Endothelial cell of umbilical vein (primary cell): ENCODE data around the gene RANBP6. TPM values are rescaled to one million over a fixed set of nuclear protein-coding genes. Genes with fewer than 3 reads are reported as not detected.

Experiments used
- BruUV-seq: library from RNA; stranded (reverse); fragments of 400-500 nt; replicated peaks from 2 replicates; lab custom pipeline; 2021; lab: Mats Ljungman, UMichigan
- CTCF ChIA-PET: fragments of 300-600, 350-600 bp; sonication (Branson Sonifier 250); formaldehyde crosslinking; loops from one replicate; lab custom pipeline; 2021; ENCODE audit warnings: antibody characterized with exemption, inconsistent platforms; lab: Charles Lee
- POLR2A ChIA-PET: fragments of 300-600, 350-600 bp; sonication (Branson Sonifier 250); formaldehyde crosslinking; loops from one replicate; lab custom pipeline; 2021; ENCODE audit warnings: antibody characterized with exemption, inconsistent platforms; lab: Charles Lee
- DNase-seq: peaks from one replicate; pipeline ENCODE4 v3.0.0-alpha.2; 2011; ENCODE audit warnings: low read depth, low spot score
- FAIRE-seq: peaks from 2 replicates; lab custom pipeline; 2011; peaks lifted over from hg19 to GRCh38; lab: Jason Lieb, UNC
- H2AFZ ChIP-seq: 2 replicates; pipeline ENCODE4 v1.6.0; 2012; ENCODE audit warnings: low read depth, low read length, control low read depth, inconsistent platforms
- H3K27ac ChIP-seq: 2 replicates; pipeline ENCODE4 v1.5.1; 2011; ENCODE audit warnings: low read depth, mild to moderate bottlenecking, control low read depth, low read length, moderate library complexity; ENCODE audit not compliant: insufficient read depth
- H3K27me3 ChIP-seq, 2 experiments: 2 replicates each; pipeline versions ENCODE4 v1.6.0 to v1.6.1; 2011; ENCODE audit warnings: low read length in 2 of 2, mixed read lengths in 1 of 2; ENCODE audit not compliant: control insufficient read depth in 2 of 2, insufficient read depth in 2 of 2
- H3K36me3 ChIP-seq, 2 experiments: 2 replicates in 1 of 2; 3 replicates in 1 of 2; pipeline ENCODE4 v1.5.1; 2011; ENCODE audit warnings: low read length in 2 of 2, mild to moderate bottlenecking in 1 of 2, moderate library complexity in 1 of 2; ENCODE audit not compliant: control insufficient read depth in 2 of 2, insufficient read depth in 2 of 2; ENCODE audit errors: extremely low read depth in 1 of 2
- H3K4me1 ChIP-seq: 3 replicates; pipeline ENCODE4 v1.5.1; 2011; ENCODE audit warnings: mild to moderate bottlenecking, low read length; ENCODE audit not compliant: control insufficient read depth, insufficient read depth; ENCODE audit errors: extremely low read depth
- H3K4me2 ChIP-seq: 2 replicates; pipeline ENCODE4 v1.6.1; 2011; ENCODE audit warnings: low read length, control low read depth, mixed read lengths; ENCODE audit not compliant: insufficient read depth
- H3K4me3 ChIP-seq, 3 experiments: fragments of 200-600 bp in 1 of 3; sonication (generic), shearing (Covaris generic) in 1 of 3; replicated peaks in 1 of 3; 2 replicates each; pipeline ENCODE4 v1.5.1; 2011 to 2016; ENCODE audit warnings: control low read depth in 3 of 3, low read length in 3 of 3, mild to moderate bottlenecking in 2 of 3, inconsistent platforms in 1 of 3, low read depth in 1 of 3, moderate library complexity in 1 of 3; ENCODE audit not compliant: insufficient read depth in 1 of 3
- H3K79me2 ChIP-seq: 2 replicates; pipeline ENCODE4 v1.6.0; 2012; ENCODE audit warnings: low read length, inconsistent platforms; ENCODE audit not compliant: control insufficient read depth, insufficient read depth
- H3K9ac ChIP-seq: replicated peaks from 2 replicates; pipeline ENCODE3; 2011; ENCODE audit warnings: low read length, control low read depth; ENCODE audit not compliant: insufficient read depth; ENCODE audit errors: extremely low read depth
- H3K9me1 ChIP-seq: replicated peaks from 3 replicates; pipeline ENCODE4 v1.6.0; 2011; ENCODE audit warnings: mild to moderate bottlenecking, low read length; ENCODE audit not compliant: control insufficient read depth, insufficient read depth; ENCODE audit errors: extremely low read depth
- H3K9me3 ChIP-seq: replicated peaks from 2 replicates; pipeline ENCODE4 v1.5.1; 2012; ENCODE audit warnings: low read length, inconsistent platforms; ENCODE audit not compliant: control insufficient read depth, insufficient read depth
- H4K20me1 ChIP-seq: replicated peaks from 2 replicates; pipeline ENCODE3; 2011; ENCODE audit warnings: mild to moderate bottlenecking, low read length; ENCODE audit not compliant: control insufficient read depth, insufficient read depth; ENCODE audit errors: extremely low read depth
- EZH2 ChIP-seq: IDR thresholded peaks from 2 replicates; pipeline ENCODE4 v1.6.1; 2012; ENCODE audit warnings: borderline replicate concordance, low read depth, mild to moderate bottlenecking, moderate library complexity, low read length, inconsistent platforms; ENCODE audit not compliant: severe bottlenecking
- FOS ChIP-seq: IDR thresholded peaks from 2 replicates; pipeline ENCODE4 v1.6.1; 2011; ENCODE audit warnings: mild to moderate bottlenecking, low read length, moderate library complexity, borderline replicate concordance; ENCODE audit not compliant: insufficient read depth
- GATA2 ChIP-seq: IDR thresholded peaks from 2 replicates; pipeline ENCODE4 v1.7.0; 2011; ENCODE audit warnings: low read depth, mild to moderate bottlenecking, moderate library complexity, mixed read lengths, low read length; ENCODE audit not compliant: insufficient read length, insufficient read depth
- JUN ChIP-seq: IDR thresholded peaks from 2 replicates; pipeline ENCODE4 v1.6.1; 2011; ENCODE audit warnings: borderline replicate concordance, low read depth; ENCODE audit not compliant: insufficient read length, insufficient read depth
- MYC ChIP-seq: IDR thresholded peaks from one replicate; pipeline ENCODE4 v1.6.1; 2011; ENCODE audit warnings: mild to moderate bottlenecking, low read depth, low read length
- POLR2AphosphoS5 ChIP-seq: IDR thresholded peaks from 2 replicates; pipeline ENCODE4 v1.6.1; 2012; ENCODE audit warnings: low read depth, mild to moderate bottlenecking, control low read depth, low read length, moderate library complexity; ENCODE audit not compliant: insufficient read depth
- dilution Hi-C: fragments of 300-500 bp; cut with MboI; formaldehyde crosslinking; loops from one replicate; pipeline ENCODE4 v1.15.0; 2019; ENCODE audit warnings: low sequenced_read_pairs; ENCODE audit not compliant: extremely low pct_ligation_motif_present
- intact Hi-C: fragments of 100-400 bp; cut with micrococcal nuclease; formaldehyde crosslinking; loops from one replicate; pipeline ENCODE4 v1.10.0; 2022
- polyA plus RNA-seq, 4 experiments: library from polyadenylated mRNA; depleted of rRNA in 3 of 4; stranded (reverse) in 3 of 4; unstranded in 1 of 4; fragments of >200 nt; gene quantifications; 2 replicates each; pipeline versions ENCODE4 v1.2.1 to v1.2.3, GENCODE V29; 2011 to 2012; ENCODE audit warnings: missing spikeins in 1 of 4
- total RNA-seq: library from RNA; stranded (reverse); gene quantifications from 2 replicates; pipeline ENCODE4 v1.2.3, GENCODE V29; 2021
- TF ChIP-seq, protein P1 (sequence below): IDR thresholded peaks from 2 replicates; pipeline ENCODE4 v1.6.1; 2011; ENCODE audit not compliant: insufficient read depth, insufficient read length
- TF ChIP-seq, protein P2 (sequence below), 2 donors: IDR thresholded peaks; 1 replicate in 1 of 2; 2 replicates in 1 of 2; pipeline ENCODE4 v1.5.1; 2011; ENCODE audit warnings: low read length in 2 of 2, mild to moderate bottlenecking in 2 of 2, moderate library complexity in 2 of 2, control low read depth in 1 of 2, inconsistent platforms in 1 of 2, low read depth in 1 of 2; ENCODE audit not compliant: insufficient read depth in 1 of 2; ENCODE audit errors: extremely low read depth in 1 of 2

The RANBP6 gene
- total and polyA plus RNA-seq, 2 donors (not counting 3 experiments of a cell fraction or from before 2014, with no cell fraction given), result 5.3 to 20.9 TPM

DNA sequence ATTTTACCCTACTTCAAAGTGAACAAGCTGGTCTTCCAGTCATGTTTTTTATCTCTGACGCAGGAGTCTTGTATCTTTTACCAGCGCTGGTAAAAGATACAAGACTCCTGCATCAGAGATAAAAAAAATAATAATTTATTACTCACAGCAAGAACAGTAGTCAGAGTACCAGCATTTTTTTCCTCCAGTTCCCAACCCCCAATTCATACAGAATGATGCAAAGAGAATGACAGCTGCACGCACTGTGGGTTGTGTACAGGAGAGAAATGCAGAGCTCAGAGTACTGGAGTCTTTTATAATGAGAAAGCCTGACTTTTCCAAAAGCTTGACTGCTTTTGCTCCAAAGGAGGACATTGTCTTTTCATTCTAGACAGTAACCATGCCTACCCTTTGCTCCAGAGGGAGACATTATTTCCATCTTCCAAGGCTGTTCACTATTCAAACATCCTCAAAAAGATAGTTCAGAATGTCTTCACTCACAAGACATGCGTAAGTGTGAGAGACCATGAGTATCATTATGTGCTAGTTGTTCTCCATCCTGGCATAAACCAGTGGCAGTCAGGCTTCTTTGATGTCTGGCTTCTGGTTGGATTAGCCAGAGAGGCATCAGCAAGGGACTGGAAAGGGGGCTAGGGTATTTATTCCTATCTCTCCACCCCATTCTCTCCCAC lies 14.3 kb upstream of the RANBP6 start:
- Histone ChIP-seq H3K4me2 (no peak overlapping the region), H2AFZ (no peak overlapping the region), H3K27me3 (peaks cover 8 to 24% of the 10 kb centered on the region in 2 experiments), H3K79me2 (no peaks in the 10 kb centered on the region), H4K20me1 (no peaks in the 10 kb centered on the region), H3K27ac (no peak overlapping the region), H3K4me3 (no peak overlapping the region), H3K4me1 (no peaks in the 10 kb centered on the region), H3K9me1 (no peaks in the 10 kb centered on the region), H3K9me3 (no peaks in the 10 kb centered on the region), H3K36me3 (no peaks in the 10 kb centered on the region), H3K9ac (no peak overlapping the region)
- FAIRE-seq (no peak), DNase-seq (no peak)
- ChIA-PET POLR2A (no interaction called here), CTCF (interaction anchor here (0.9 to 2.4 kb wide), 4 partner anchors 14 to 295 kb away, joined by 3 to 16 read pairs (median 5); partner anchors contain the start of genes ERMP1 and RANBP6)
- no TSS peak for BruUV-seq
- intact Hi-C loops (no loop called here), dilution Hi-C loops (no loop called here)
- TF ChIP-seq JUN, result no peak
- no peak for TF ChIP-seq EZH2
- TF ChIP-seq, protein P1, sequence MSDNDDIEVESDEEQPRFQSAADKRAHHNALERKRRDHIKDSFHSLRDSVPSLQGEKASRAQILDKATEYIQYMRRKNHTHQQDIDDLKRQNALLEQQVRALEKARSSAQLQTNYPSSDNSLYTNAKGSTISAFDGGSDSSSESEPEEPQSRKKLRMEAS, result no peak
- no peak for TF ChIP-seq GATA2
- TF ChIP-seq, protein P2, sequence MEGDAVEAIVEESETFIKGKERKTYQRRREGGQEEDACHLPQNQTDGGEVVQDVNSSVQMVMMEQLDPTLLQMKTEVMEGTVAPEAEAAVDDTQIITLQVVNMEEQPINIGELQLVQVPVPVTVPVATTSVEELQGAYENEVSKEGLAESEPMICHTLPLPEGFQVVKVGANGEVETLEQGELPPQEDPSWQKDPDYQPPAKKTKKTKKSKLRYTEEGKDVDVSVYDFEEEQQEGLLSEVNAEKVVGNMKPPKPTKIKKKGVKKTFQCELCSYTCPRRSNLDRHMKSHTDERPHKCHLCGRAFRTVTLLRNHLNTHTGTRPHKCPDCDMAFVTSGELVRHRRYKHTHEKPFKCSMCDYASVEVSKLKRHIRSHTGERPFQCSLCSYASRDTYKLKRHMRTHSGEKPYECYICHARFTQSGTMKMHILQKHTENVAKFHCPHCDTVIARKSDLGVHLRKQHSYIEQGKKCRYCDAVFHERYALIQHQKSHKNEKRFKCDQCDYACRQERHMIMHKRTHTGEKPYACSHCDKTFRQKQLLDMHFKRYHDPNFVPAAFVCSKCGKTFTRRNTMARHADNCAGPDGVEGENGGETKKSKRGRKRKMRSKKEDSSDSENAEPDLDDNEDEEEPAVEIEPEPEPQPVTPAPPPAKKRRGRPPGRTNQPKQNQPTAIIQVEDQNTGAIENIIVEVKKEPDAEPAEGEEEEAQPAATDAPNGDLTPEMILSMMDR (IDR thresholded peaks at IDR 0.05; ENCODE audit: extremely low read depth in 1 of 2, insufficient read depth in 1 of 2, low read depth in 1 of 2, low read length in 2 of 2), result no peak
- no peak for TF ChIP-seq MYC
- no peak for TF ChIP-seq POLR2AphosphoS5
- TF ChIP-seq FOS, result no peak
